A673 (cell line): ENCODE results near the gene GNG12. TPM values are rescaled to one million over a fixed set of nuclear protein-coding genes. Genes with fewer than 3 reads are reported as not detected.

Experiments used
- BruUV-seq: library from RNA; stranded (reverse); fragments of 400-500 nt; replicated peaks from 2 replicates; lab custom pipeline; 2021; lab: Mats Ljungman, UMichigan
- CTCF ChIA-PET: fragments of 300-600 bp; sonication (Branson Sonifier 250); formaldehyde crosslinking; loops from one replicate; lab custom pipeline; 2022; ENCODE audit warnings: antibody characterized with exemption; lab: Charles Lee
- POLR2A ChIA-PET: fragments of 300-600 bp; sonication (Branson Sonifier 250); formaldehyde crosslinking; loops from one replicate; lab custom pipeline; 2022; ENCODE audit warnings: antibody characterized with exemption; ENCODE audit not compliant: low non-redundant PET; lab: Charles Lee
- DNase-seq: peaks from one replicate; pipeline ENCODE4 v3.0.0-alpha.2; 2015; ENCODE audit warnings: low spot score
- H3K27ac ChIP-seq: fragments of 200-600 bp; sonication (generic); 2 replicates; pipeline ENCODE4 v1.5.1; 2016; ENCODE audit warnings: mixed run types, low read depth, mild to moderate bottlenecking, mixed read lengths, antibody characterized with exemption, low read length; ENCODE audit not compliant: poor library complexity, severe bottlenecking
- H3K27me3 ChIP-seq: fragments of 200-600 bp; sonication (generic); replicated peaks from 2 replicates; pipeline ENCODE4 v1.6.1; 2017; ENCODE audit warnings: mixed run types, low read depth, mild to moderate bottlenecking, mixed read lengths, antibody characterized with exemption, low read length; ENCODE audit not compliant: insufficient read depth, poor library complexity
- H3K36me3 ChIP-seq: fragments of 200-600 bp; sonication (generic); 2 replicates; pipeline ENCODE4 v1.6.1; 2016; ENCODE audit warnings: mixed run types, mild to moderate bottlenecking, mixed read lengths, antibody characterized with exemption, low read length; ENCODE audit not compliant: insufficient read depth, poor library complexity, severe bottlenecking
- H3K4me1 ChIP-seq: fragments of 200-600 bp; sonication (generic); 2 replicates; pipeline ENCODE4 v1.6.1; 2017; ENCODE audit warnings: mixed run types, mild to moderate bottlenecking, mixed read lengths, antibody characterized with exemption, low read length; ENCODE audit not compliant: insufficient read depth, poor library complexity, severe bottlenecking
- H3K4me3 ChIP-seq: fragments of 200-600 bp; sonication (generic); 2 replicates; pipeline ENCODE4 v1.5.1; 2016; ENCODE audit warnings: low read depth, mixed run types, mild to moderate bottlenecking, mixed read lengths, low read length; ENCODE audit not compliant: poor library complexity, severe bottlenecking
- H3K9me3 ChIP-seq: fragments of 200-600 bp; sonication (generic); 2 replicates; pipeline ENCODE4 v1.6.1; 2016; ENCODE audit warnings: mixed run types, low read depth, mild to moderate bottlenecking, mixed read lengths, antibody characterized with exemption, low read length; ENCODE audit not compliant: poor library complexity, severe bottlenecking
- EZH2 ChIP-seq: fragments of 200-600 bp; sonication (generic); IDR thresholded peaks from 2 replicates; pipeline ENCODE4 v1.6.1; 2017; ENCODE audit warnings: borderline replicate concordance, low read depth, mild to moderate bottlenecking, mixed read lengths, antibody characterized with exemption, low read length; ENCODE audit not compliant: poor library complexity, severe bottlenecking
- intact Hi-C: fragments of 100-400 bp; cut with micrococcal nuclease; formaldehyde crosslinking; loops from one replicate; pipeline ENCODE4 v1.10.0; 2022; ENCODE audit not compliant: unreplicated experiment
- total RNA-seq: library from RNA; stranded (reverse); gene quantifications from 2 replicates; pipeline ENCODE4 v1.2.3, GENCODE V29; 2021
- TF ChIP-seq, protein P1 (sequence below): fragments of 300-800, 200-600 bp; sonication (generic); conservative IDR thresholded peaks from 2 replicates; pipeline ENCODE4 v1.5.1; 2017; ENCODE audit warnings: low read depth, mild to moderate bottlenecking, antibody characterized with exemption, low read length, moderate library complexity, mixed read lengths

Gene GNG12
- total RNA-seq, 1 experiment from 2014 or later: 54.8 TPM

GRCh38 chr1:67816506-67816905, 16.8 kb downstream of the GNG12 start:
- TF ChIP-seq, protein P1, sequence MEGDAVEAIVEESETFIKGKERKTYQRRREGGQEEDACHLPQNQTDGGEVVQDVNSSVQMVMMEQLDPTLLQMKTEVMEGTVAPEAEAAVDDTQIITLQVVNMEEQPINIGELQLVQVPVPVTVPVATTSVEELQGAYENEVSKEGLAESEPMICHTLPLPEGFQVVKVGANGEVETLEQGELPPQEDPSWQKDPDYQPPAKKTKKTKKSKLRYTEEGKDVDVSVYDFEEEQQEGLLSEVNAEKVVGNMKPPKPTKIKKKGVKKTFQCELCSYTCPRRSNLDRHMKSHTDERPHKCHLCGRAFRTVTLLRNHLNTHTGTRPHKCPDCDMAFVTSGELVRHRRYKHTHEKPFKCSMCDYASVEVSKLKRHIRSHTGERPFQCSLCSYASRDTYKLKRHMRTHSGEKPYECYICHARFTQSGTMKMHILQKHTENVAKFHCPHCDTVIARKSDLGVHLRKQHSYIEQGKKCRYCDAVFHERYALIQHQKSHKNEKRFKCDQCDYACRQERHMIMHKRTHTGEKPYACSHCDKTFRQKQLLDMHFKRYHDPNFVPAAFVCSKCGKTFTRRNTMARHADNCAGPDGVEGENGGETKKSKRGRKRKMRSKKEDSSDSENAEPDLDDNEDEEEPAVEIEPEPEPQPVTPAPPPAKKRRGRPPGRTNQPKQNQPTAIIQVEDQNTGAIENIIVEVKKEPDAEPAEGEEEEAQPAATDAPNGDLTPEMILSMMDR: no peak
- TF ChIP-seq EZH2: no peak
- POLR2A ChIA-PET: no interaction called here
- BruUV-seq: no TSS peak

GRCh38 chr1:67816095-67816475, 17.2 kb downstream of the GNG12 start:
- Histone ChIP-seq H3K27ac (no peak overlapping the region), H3K9me3 (no peaks in the 10 kb centered on the region), H3K36me3 (no peaks in the 10 kb centered on the region), H3K4me1 (peaks cover 9% of the 10 kb centered on the region), H3K27me3 (no peaks in the 10 kb centered on the region), H3K4me3 (no peak overlapping the region)
- intact Hi-C loops: no loop called here
- ChIA-PET CTCF (no interaction called here), POLR2A (no interaction called here)
- no TSS peak for BruUV-seq
- DNase-seq: no peak
- TF ChIP-seq, protein P1: no peak
- no peak for TF ChIP-seq EZH2

More at GRCh38 chr1:67816506-67816905, 16.8 kb downstream of the GNG12 start:
- intact Hi-C loops: no loop called here
- Histone ChIP-seq H3K27ac (no peak overlapping the region), H3K4me1 (peaks cover 9% of the 10 kb centered on the region), H3K36me3 (no peaks in the 10 kb centered on the region), H3K9me3 (no peaks in the 10 kb centered on the region), H3K4me3 (no peak overlapping the region), H3K27me3 (no peaks in the 10 kb centered on the region)
- no peak for DNase-seq
- CTCF ChIA-PET: no interaction called here

- ChIA-PET POLR2A (no interaction called here), CTCF (no interaction called here)
- Histone ChIP-seq H3K27ac (no peak overlapping the region), H3K4me1 (peaks cover 9% of the 10 kb centered on the region), H3K9me3 (no peaks in the 10 kb centered on the region), H3K36me3 (no peaks in the 10 kb centered on the region), H3K27me3 (no peaks in the 10 kb centered on the region), H3K4me3 (no peak overlapping the region)
- intact Hi-C loops: no loop called here
- TF ChIP-seq, protein P1: no peak
- no TSS peak for BruUV-seq
- DNase-seq: no peak
These were observed 17.8 kb downstream of the GNG12 start for GRCh38 chr1:67815303-67816094.
